HepG2 (cell line): ENCODE results near the gene LGALS16.

Experiments
- DR1 ChIP-seq: sonication (generic); formaldehyde crosslinking; IDR thresholded peaks from 2 replicates; pipeline ENCODE4 v1.8.0; 2021; ENCODE audit warnings: mild to moderate bottlenecking, missing genetic modification reagents, inconsistent platforms
- IKZF4 ChIP-seq: sonication (generic); formaldehyde crosslinking; IDR thresholded peaks from 2 replicates; pipeline ENCODE4 v1.5.1; 2020; ENCODE audit warnings: borderline replicate concordance, mild to moderate bottlenecking, low read depth, missing genetic modification reagents; ENCODE audit errors: not compliant biosample characterization
- KLF6 ChIP-seq: IDR thresholded peaks from 2 replicates; pipeline ENCODE4 v1.8.0; 2016; ENCODE audit warnings: missing biosample characterization, missing genetic modification reagents
- SETDB1 ChIP-seq: sonication (generic); formaldehyde crosslinking; IDR thresholded peaks from 2 replicates; pipeline ENCODE4 v1.5.1; 2020; ENCODE audit warnings: missing genetic modification reagents, mild to moderate bottlenecking, borderline replicate concordance
- SMC3 ChIP-seq: IDR thresholded peaks from 2 replicates; pipeline ENCODE4 v1.6.1; 2011; ENCODE audit warnings: low read length, improper control_type of control experiment
- U2AF2 ChIP-seq: fragments of 200-400 bp; formaldehyde crosslinking; IDR thresholded peaks from 2 replicates; pipeline ENCODE4 v1.6.1; 2017; ENCODE audit warnings: low read depth, mild to moderate bottlenecking, low read length
- USF2 ChIP-seq, 2 experiments: sonication (generic) in 1 of 2; formaldehyde crosslinking in 1 of 2; IDR thresholded peaks; 2 replicates each; pipeline versions ENCODE4 v1.5.1 to v1.6.1; 2011 to 2020; ENCODE audit warnings: borderline replicate concordance in 1 of 2, low read depth in 1 of 2, low read length in 1 of 2, mild to moderate bottlenecking in 1 of 2, missing genetic modification reagents in 1 of 2, moderate library complexity in 1 of 2
- ZNF318 ChIP-seq: sonication (generic); formaldehyde crosslinking; IDR thresholded peaks from 2 replicates; pipeline ENCODE4 v1.4.0; 2020; ENCODE audit warnings: mild to moderate bottlenecking, missing genetic modification reagents
- ZNF574 ChIP-seq: sonication (generic); formaldehyde crosslinking; IDR thresholded peaks from 2 replicates; pipeline ENCODE4 v1.4.0; 2020; ENCODE audit warnings: missing genetic modification reagents
- ZNF720 ChIP-seq: sonication (generic); formaldehyde crosslinking; IDR thresholded peaks from 2 replicates; pipeline ENCODE4 v1.4.0; 2020; ENCODE audit warnings: missing genetic modification reagents
- ZNF775 ChIP-seq: sonication (generic); formaldehyde crosslinking; IDR thresholded peaks from 2 replicates; pipeline ENCODE4 v1.4.0; 2020; ENCODE audit warnings: missing genetic modification reagents, mild to moderate bottlenecking, moderate library complexity, borderline replicate concordance
- TF ChIP-seq, protein P1 (sequence below): sonication (generic); formaldehyde crosslinking; IDR thresholded peaks from 2 replicates; pipeline ENCODE4 v1.5.0; 2020; ENCODE audit warnings: mild to moderate bottlenecking, missing genetic modification reagents, moderate library complexity

DNA sequence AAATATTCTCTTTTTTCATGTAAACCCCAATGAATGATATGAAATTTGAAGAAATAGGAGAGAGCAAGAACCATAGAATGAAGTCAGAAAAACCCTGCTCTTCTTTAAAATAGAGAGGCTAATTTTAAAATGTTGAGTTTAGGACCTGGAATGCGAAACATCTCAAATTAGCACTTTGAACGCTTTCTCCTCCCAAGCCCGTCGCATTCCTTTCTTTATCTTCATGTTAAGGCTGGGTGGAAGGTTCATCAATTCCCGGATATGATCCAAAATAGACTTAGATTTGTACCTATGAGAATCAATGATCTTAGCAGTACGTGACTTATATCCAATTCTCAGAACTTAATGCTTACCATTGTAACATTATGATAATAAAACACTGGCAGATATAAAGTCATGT is 24.1 kb upstream of the LGALS16 start:
- TF ChIP-seq IKZF4 (CRISPR knock-in tag): no peak
- no peak for TF ChIP-seq ZNF720
- TF ChIP-seq, protein P1, sequence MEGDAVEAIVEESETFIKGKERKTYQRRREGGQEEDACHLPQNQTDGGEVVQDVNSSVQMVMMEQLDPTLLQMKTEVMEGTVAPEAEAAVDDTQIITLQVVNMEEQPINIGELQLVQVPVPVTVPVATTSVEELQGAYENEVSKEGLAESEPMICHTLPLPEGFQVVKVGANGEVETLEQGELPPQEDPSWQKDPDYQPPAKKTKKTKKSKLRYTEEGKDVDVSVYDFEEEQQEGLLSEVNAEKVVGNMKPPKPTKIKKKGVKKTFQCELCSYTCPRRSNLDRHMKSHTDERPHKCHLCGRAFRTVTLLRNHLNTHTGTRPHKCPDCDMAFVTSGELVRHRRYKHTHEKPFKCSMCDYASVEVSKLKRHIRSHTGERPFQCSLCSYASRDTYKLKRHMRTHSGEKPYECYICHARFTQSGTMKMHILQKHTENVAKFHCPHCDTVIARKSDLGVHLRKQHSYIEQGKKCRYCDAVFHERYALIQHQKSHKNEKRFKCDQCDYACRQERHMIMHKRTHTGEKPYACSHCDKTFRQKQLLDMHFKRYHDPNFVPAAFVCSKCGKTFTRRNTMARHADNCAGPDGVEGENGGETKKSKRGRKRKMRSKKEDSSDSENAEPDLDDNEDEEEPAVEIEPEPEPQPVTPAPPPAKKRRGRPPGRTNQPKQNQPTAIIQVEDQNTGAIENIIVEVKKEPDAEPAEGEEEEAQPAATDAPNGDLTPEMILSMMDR (CRISPR knock-in tag): no peak
- no peak for TF ChIP-seq USF2 (IDR thresholded peaks at IDR 0.05; ENCODE audit: low read depth, low read length)
- no peak for TF ChIP-seq USF2 (CRISPR knock-in tag; IDR thresholded peaks at IDR 0.05; ENCODE audit: borderline replicate concordance)
- no peak for TF ChIP-seq U2AF2
- no peak for TF ChIP-seq ZNF318 (CRISPR knock-in tag)
- TF ChIP-seq DR1 (CRISPR knock-in tag): no peak
- TF ChIP-seq SETDB1: no peak
- no peak for TF ChIP-seq SMC3
- TF ChIP-seq KLF6 (CRISPR knock-in tag): no peak
- TF ChIP-seq ZNF574: no peak
- TF ChIP-seq ZNF775 (CRISPR knock-in tag): no peak
